ENCODE measurements around the gene KIF26A.

The KIF26A gene

GRCh38 chr14:104187121-104187889, 48.9 kb downstream of the KIF26A start:
- no peak for TF ChIP-seq CTCF (IDR thresholded peaks at IDR 0.05; ENCODE audit: extremely low read depth, missing control alignments)
- no peak for DNase-seq (ENCODE audit: low spot score)

DNA sequence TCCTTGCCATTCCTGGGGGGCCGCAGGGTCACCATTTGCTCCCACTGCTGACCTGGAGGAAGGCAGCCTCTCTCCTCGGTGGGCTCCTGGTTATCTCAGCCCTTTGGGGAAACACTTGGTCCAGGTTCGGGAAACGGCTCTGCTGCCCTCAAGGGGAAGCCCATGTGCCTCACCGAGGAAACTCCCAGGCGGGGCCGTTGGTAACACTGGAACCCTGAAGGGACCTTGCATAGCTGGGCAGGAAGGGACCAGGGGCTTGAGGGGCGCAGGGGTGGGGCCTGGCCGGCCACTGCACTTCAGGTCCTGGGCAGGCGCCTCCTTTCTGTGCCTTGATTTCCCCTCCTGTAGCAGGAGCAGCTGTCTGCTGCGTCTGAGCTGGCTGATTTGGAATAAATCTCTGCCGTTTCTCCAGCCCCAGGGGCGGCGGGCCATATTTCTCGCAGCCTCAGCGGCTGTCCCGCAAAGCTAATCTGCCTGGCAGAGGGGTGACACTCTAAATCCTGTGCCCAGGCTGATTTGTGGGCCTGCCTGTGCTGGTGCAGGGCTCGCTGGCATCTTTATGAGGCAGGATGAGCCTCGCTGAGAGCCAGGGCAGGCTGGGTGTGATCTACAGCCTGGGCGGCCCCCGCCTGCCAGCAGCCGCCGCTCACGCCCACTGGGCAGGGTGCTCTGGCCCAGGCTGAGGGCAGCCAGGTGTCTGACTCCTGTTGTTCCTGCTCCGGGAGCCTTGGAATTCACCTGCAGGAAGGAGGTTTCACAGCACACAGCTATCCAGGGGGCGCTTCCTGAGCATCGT, 49.7 kb downstream of the KIF26A start:
- peak; percentile 34 for DNase-seq (ENCODE audit: low spot score)
- TF ChIP-seq CTCF (IDR thresholded peaks at IDR 0.05; ENCODE audit: extremely low read depth, missing control alignments), result no peak

DNA sequence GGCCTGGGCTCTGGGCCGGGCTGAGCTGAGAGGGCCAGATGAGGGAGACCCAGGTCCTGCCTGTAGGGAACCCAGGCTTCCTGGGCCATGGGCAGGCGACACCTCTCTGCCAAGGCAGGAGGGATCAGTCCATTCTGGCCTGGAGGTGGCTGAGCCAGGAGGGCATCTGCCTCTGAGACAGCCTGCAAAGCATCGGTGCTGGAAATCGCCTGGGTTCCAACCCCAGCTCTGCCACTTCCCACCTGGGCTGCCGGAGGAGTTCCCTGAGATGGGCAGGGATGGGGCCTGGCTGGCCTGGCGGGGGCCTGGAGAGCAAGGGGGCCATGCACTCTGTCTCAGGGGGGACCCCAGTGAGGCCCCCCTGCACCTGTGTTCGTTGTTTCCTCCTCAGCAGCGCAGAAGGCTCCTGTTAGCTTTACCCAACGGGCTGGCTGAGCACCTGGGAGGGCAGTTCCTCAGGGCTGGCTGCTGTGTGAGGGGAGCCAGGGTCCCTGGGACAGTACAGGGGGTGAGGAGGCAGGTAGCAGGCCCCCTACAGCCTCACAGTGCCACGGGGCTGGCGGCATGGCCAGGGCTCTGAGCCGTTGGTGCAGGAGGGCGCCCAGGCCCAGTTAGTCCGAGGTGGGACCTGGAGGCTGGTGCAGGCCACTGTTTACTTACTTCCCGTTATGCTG, 50.5 kb downstream of the KIF26A start:
- no peak for DNase-seq (ENCODE audit: low spot score)
- no peak for TF ChIP-seq CTCF (IDR thresholded peaks at IDR 0.05; ENCODE audit: extremely low read depth, missing control alignments)

- TF ChIP-seq CTCF (IDR thresholded peaks at IDR 0.05; ENCODE audit: extremely low read depth, missing control alignments), result no peak
- DNase-seq (ENCODE audit: low spot score), result no peak
Observed at GRCh38 chr14:104189629-104190335, 51.4 kb downstream of the KIF26A start.

- no peak for TF ChIP-seq CTCF (IDR thresholded peaks at IDR 0.05; ENCODE audit: extremely low read depth, missing control alignments)
- DNase-seq (ENCODE audit: low spot score), result no peak
Observed at GRCh38 chr14:104190396-104191000, 52.1 kb downstream of the KIF26A start.

DNA sequence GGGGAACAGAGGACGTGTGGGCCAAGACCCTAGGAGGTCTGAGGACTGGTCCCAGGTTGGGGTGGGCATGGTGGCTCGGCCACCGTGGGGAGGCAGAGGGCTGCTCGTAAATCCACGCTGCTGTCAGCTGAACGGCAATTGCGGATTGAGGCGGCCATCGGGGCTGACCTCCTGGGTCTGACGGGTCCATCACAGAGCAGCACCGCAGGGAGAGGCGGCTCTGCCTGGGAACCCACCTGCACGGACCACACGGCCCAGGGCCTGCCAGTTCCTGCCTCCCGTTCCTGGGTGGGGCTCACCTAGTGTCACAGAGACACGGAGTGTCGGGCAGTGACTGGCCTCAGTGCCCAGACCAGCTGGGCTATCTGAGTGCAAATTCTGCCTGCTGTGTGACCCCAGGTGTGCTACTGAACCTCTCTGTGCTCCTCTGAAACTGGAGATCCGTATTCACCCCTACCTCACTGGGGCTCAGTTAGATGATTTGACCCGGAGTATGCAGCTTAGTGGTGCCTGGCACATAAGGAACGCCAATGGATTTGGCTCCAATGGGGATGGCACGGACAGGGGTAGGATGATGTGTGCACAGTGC, 53.1 kb downstream of the KIF26A start:
- no peak for TF ChIP-seq CTCF (IDR thresholded peaks at IDR 0.05; ENCODE audit: extremely low read depth, missing control alignments)
- DNase-seq (ENCODE audit: low spot score), result no peak
